Activated CD8-positive, alpha-beta memory T cell treated with anti-CD3 and anti-CD28 coated beads for 48 hours (primary cell): ENCODE data around the gene CLDN22.

Experiments
- DNase-seq, 3 experiments: peaks; one replicate each; pipeline ENCODE4 v3.0.0-alpha.2; 2020; ENCODE audit warnings: low read depth in 2 of 3, low spot score in 2 of 3

The CLDN22 gene

DNA sequence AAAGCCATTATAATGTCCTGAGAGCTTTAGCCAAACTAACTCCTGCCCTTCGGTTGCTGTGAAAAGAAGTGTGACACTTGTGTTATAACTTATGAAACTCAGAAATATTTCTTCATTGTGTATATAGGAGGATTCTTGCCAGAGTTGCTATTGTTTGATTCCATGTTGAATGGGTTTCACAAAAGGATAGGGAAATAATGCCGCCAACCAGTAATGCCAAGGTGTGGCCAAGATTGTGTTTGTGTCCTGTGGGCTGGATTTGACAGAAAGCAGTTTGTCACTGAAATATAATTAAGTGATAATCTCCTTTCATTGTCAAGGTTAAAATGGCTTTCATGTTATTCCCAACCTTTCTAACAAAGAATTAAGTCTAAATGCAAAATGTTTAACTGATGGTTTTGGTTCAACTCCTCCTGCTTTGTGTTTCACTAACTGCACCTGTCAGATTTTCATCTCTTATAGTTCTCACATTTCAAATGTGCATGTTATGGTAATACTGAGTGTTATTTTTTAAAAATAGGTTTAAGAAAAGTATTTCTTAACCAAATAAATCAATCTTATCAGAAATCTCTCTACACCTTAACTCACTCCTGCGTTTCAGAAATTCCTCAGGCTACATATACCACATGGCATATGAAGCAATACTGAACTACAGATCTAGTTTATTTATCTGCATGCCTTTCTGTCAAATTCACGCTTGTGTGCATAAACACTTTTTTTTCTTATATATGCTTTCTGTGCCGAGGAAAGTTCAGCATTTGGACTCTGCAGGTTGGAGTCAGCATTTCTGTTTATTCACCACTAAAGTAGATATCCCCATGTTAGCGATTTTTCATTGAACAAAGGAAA is at the start of gene CLDN22:
Gene CLDN22, minus strand, starts transcription at position 66 of the 849 bp plus-strand sequence. Its CDS starts 58 bp downstream, at position 8.
- no peak for DNase-seq

DNA sequence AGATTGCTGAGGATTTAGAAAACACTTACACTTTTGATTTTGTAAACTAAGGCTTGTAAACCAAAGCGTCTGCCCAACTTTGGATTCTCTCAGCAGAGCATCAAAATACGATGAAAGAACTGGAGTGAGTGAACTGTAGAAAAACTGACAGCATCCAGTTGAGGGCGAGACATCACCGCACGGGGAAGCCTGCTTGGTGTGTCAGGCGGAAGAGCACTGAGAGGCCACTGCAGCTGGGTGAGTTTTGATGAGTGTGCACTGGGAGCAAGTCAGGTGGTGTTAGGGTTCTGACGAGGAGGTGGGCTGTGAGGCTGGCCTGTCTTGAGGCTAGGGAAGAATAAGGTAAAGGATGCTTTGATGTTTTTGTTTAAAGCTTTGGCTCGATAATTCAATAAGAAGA is 49.0 kb upstream of the CLDN22 start:
- no peak for DNase-seq

DNA sequence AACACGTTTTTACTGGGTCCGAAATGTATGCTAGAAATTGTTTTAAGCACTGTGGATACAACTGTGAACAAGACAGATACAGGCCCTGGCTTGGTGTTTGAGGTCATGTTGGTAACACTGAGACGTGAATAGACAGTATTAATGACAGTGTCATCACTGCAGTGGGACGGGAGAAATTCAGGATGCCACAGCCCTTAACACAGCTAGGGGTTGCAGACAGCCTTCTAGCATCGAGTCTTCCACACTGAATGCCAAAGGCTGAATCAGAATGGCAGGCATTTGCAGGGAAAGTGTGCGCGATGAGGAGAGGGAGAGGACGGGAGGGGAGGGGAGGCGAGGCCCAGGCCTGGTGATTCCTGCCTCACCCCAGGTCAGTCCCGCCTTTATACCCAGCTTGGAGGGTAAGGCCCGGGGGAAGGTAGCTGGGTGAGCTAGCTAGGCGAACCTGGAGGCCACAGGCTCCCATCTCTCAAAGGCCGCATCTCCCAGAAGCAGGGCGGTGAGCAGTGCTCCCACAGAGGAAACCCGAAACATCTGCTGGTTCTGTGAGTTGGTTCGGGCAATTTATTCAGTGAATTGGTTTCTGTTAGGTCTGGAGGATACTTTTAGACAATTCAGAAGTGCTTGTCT is 46.2 kb upstream of the CLDN22 start:
- DNase-seq, result no peak

- no peak for DNase-seq
These were observed 43.9 kb upstream of the CLDN22 start for GRCh38 chr4:183364025-183364424.

GRCh38 chr4:183362916-183363542 is 43.0 kb upstream of the CLDN22 start:
- no peak for DNase-seq

DNA sequence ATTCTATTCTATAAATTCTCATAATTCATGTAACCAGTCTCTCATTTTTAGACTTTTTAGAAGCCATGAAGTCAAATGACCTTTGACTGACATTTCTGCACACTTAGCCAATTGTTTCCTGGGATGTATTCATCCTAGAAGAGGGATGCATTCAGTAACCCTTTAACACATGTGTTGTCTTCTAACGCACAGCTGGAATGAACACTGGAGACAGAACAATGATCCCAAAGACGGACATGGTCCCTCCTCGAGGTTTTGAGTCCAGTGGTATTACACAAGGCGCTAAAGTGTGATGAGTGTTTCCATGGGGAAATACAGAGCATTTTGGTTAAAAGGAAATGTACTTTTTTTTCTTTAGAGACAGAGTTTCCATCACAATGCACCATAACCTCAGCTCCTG is 42.0 kb upstream of the CLDN22 start:
- no peak for DNase-seq

DNA sequence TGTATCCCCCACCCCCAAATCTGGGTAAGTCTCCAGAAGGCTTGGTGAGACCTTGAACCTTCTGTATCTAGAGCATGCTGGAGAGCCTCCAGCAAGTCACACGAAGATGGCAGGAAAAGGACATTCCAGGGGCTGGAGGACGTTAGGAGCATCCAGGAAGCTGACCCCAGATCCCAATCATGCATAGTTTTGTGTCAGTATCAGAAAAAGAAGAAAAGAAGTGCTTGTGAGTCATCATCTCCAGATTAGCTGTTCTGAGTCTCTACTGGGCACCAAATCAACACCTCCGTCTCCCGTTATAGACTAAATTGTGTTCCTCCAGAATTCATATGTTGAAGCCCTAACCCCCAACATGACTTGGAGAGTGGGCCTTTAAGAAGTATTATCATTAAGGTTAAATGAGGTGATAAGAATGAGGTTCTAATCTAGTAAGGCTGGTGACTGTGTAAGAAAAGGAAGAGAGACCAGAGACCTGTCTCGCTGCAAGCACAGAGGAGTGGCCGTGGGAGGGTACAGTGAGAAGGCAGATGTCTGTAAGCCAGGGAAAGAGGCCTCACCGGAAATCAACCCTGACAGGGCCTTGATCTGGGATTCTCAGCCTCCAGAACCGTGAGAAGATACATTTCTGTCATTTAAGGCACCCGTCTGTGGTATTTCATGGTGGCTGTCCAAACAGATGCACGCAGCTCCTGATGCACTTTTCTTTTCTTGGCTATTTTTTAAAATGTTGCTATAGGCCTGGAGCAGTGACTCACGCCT is 40.3 kb upstream of the CLDN22 start:
- no peak for DNase-seq

DNA sequence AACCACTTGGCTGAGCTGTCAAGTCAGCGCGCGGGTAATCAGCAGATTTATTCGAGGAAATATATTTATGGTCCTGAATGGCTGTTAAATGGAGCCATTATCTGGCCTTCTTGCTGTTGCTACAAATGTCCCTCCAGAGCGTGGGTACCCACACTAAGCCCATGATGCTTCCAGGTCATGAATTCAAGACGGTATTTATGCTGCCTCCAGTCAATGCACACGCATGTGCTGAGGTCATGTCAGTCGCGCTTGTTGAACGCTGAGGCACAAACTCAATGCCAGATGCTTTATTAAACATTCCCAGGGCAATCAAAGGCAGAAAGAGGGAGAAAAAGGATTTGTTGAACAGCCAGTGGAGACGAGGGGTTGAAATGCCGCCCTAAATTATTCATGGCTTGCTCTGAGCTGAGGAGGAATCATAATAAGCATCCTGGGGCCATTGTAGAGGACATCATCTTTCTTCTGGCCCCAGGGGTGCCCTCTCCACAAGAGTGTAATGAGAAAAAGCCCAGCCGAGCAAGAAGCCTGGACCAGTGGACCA is 38.2 kb upstream of the CLDN22 start:
- no peak for DNase-seq

DNA sequence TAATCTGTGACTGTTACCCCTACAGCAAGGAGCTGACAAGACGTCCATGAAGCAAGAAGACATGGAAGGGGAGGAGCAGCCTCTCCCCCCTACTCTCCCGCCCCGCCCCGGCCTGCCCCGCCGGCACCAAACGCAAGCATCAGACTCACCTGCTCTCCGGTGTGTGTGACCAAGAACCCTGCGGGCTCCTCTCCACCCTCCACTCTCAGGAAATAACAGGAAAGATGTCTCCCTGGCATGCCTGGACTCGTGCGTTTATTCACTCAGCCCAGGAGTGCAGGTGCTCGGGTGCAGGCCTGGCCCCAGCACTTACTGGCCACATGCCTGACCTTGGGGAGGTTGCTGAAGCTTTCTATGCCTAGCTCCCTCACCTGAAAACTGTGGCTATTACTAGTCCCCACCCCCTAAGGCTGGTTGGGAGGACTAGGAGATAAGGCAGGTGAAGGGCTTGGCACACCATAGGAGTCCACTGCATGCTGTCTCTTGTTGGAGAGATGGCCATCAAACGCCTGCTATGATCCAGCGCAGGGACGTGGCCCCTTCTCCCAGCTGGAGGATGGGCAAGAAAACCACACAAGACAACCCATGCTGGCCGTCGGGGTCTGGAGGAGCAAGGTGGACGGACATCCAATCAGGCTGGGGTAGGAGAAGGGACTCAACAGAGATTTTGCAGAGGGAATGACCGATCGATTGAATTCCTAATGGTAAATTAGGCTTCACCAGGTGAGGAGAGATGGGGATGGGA is 37.0 kb upstream of the CLDN22 start:
- no peak for DNase-seq

GRCh38 chr4:183356173-183356830 is 36.2 kb upstream of the CLDN22 start:
- DNase-seq, result no peak

DNA sequence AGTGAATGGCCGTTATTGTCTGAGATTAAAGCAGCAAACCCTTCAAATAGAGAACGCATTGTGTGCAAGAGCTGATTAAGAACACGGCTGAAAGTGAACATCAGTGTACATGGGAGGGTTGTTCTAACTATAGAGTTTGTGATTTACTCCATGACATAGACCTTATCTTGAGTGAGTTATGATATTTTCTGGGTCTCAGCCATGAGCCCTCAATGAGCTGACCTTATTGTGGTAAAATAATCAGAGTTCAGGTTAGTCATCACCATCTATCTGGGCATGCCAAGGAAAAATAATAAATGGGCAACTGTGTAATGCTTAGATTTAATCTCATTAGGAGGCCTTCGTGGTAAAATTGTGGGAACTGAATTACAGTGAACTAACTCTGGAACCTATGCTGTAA is 35.3 kb upstream of the CLDN22 start:
- DNase-seq, result no peak

GRCh38 chr4:183354219-183354618 is 34.1 kb upstream of the CLDN22 start:
- DNase-seq, result no peak

- no peak for DNase-seq
These were observed 33.5 kb upstream of the CLDN22 start for GRCh38 chr4:183353557-183353956.

DNA sequence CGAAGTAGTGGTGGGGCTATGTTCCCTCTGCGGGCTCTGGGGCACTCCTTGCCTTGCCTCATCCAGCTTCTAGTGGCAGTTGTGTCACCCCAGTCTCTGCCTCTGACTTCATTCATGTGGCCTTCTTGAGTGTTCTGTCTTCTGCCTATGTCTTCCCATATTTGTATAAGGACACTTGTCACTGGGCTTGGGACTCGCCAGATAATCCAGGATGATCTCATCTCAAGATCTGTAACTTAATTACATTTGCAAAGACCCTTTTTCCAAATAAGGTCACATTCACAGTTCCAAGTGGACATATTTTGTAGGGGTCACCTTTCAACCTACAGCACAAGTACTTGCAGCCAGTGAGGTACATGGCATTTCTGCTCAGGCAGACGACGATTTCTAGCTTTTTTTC is 32.5 kb upstream of the CLDN22 start:
- DNase-seq, result no peak

GRCh38 chr4:183350317-183351071 is 30.4 kb upstream of the CLDN22 start:
- DNase-seq, result no peak

DNA sequence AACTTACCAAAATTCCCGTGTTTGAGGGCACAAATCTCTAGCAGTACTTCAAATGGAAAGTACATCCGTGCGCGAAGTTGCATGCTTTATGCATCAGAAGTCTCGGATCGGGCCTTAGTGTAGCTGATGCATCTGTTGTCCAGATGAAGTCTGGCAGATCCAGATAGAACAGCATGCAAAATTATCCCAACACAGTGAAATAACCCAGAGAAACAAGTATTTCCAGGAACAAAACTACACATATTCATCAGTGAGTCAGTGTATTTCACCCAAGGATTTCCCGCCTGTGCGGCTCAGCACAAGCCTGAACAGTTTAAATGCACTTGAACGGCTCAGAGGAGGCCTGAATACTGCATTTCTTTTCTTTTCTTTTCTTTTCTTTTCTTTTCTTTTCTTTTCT is 29.6 kb upstream of the CLDN22 start:
- DNase-seq, result no peak

DNA sequence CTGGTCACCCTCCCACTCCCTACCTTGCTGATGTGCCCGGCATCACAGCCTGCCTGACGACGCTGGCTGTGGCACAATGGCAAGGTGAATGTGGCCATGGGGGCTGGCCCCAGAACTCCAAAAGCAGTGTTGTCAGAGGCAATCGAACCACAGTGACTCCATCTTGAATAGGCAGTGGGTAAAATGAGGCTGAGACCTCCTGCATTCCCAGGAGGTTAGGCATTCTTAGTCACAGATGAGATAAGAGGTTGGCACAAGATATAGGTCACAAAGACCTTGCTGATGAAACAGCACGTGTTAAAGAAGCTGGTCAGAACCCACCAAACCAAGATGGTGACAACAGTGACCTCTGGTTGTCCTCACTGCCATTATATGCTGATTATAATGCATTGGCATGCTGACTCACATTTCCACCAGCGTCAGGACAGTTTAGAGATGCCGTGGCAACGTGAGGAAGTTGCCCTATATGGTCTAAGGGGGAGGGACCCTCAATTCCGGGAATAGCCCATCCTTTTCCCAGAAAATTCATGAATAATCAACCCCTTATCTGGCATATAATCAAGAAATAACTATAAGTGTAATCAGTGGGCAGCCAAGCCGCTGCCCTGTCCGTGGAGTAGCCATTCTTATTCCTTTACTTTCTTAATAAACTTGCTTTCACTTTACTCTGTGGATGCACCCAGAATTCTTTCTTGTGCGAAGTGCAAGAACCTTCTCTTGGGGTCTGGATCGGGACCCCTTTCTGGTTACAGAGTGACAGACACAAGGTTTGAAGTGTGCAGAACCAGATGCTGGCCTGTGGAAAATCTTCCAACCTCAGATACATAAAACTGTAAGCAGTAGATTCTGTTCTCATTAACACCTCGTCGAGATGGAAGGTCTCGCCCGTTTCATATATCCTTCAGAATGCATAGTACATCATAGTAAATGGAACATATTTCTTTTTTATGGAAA is 28.9 kb upstream of the CLDN22 start:
- peak in 2 of 3 experiments; percentile 13 to 15 for DNase-seq

DNA sequence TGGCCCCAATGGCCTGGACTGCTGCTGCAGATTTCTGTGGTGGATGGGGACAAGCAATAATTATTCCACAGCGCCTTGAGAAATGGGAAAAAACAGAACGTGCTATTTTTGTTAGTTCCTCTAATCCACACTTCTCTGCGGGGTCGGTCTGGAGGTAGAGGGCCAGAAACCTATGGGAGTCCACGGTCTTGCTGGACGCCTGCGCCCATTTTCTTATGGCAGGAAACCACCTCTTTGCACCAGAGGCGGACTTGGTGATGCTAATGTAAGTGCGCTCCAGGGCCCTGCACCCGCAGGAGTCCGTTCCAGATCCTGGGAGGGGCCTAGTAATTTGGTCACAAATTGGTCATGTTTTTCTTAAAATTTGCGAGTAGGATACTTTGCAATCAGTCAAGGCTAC is 28.1 kb upstream of the CLDN22 start:
- no peak for DNase-seq
